ENCODE measurements around the gene PSD. TPM values are rescaled to one million over a fixed set of nuclear protein-coding genes. Genes with fewer than 3 reads are reported as not detected.

PSD gene
- total and polyA plus RNA-seq, 9 of the 15 experiments (the other 6 are each of a cell fraction or from before 2014, with no cell fraction given): 0.11 to 1.7 (median 0.54) TPM; not detected in 2

DNA sequence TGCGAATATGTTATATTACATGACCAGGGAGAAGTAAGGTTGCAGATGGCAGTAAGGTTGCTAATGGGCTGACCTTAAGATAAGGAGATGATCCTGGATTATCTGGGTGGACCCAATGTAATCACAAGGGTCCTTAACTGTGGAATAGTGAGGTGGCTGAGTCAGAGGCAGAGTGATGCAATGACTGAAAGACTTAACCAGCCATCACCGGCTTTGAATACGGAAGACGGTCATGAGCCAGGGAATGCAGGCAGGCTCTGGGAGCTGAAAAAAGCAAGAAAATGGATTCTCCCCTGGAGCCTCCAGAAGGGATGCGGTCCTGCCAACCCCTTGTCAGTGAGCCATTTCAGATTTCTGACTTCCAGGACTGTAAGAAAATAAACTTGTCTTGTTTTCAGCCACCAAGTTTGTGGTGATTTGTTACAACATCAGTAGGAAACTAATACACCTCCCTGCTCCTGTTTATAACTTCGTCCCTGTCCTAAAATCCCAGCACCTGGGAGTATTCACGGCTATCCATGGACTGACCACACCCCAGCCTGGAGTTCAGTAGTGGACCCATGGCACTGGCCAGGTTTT is 37.4 kb upstream of the PSD start (continued):
- TF ChIP-seq, protein P1, sequence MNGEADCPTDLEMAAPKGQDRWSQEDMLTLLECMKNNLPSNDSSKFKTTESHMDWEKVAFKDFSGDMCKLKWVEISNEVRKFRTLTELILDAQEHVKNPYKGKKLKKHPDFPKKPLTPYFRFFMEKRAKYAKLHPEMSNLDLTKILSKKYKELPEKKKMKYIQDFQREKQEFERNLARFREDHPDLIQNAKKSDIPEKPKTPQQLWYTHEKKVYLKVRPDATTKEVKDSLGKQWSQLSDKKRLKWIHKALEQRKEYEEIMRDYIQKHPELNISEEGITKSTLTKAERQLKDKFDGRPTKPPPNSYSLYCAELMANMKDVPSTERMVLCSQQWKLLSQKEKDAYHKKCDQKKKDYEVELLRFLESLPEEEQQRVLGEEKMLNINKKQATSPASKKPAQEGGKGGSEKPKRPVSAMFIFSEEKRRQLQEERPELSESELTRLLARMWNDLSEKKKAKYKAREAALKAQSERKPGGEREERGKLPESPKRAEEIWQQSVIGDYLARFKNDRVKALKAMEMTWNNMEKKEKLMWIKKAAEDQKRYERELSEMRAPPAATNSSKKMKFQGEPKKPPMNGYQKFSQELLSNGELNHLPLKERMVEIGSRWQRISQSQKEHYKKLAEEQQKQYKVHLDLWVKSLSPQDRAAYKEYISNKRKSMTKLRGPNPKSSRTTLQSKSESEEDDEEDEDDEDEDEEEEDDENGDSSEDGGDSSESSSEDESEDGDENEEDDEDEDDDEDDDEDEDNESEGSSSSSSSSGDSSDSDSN (IDR thresholded peaks at IDR 0.05; ENCODE audit: borderline replicate concordance in 1 of 2, low read depth in 2 of 2, low read length in 2 of 2): no peak
- TF ChIP-seq KLF13 (tag; IDR thresholded peaks at IDR 0.05; ENCODE audit: borderline replicate concordance, low read depth): no peak
- no peak; the same call in 1 of the 2 replicates for TF ChIP-seq HSF4 (CRISPR knock-in tag; IDR thresholded peaks at IDR 0.05; ENCODE audit: borderline replicate concordance)
- TF ChIP-seq TFAM (CRISPR knock-in tag; conservative IDR thresholded peaks at IDR 0.05): no peak
- TF ChIP-seq MCM3 (IDR thresholded peaks at IDR 0.05): no peak
- no peak for TF ChIP-seq KAT2B (IDR thresholded peaks at IDR 0.05; ENCODE audit: low read depth, low read length)
- no peak for TF ChIP-seq MAFK (IDR thresholded peaks at IDR 0.05; ENCODE audit: low read length)
- TF ChIP-seq, protein P2, sequence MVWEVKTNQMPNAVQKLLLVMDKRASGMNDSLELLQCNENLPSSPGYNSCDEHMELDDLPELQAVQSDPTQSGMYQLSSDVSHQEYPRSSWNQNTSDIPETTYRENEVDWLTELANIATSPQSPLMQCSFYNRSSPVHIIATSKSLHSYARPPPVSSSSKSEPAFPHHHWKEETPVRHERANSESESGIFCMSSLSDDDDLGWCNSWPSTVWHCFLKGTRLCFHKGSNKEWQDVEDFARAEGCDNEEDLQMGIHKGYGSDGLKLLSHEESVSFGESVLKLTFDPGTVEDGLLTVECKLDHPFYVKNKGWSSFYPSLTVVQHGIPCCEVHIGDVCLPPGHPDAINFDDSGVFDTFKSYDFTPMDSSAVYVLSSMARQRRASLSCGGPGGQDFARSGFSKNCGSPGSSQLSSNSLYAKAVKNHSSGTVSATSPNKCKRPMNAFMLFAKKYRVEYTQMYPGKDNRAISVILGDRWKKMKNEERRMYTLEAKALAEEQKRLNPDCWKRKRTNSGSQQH (CRISPR knock-in tag; IDR thresholded peaks at IDR 0.05): peak; percentile 57; the same call in 1 of the 2 replicates
- TF ChIP-seq, protein P3, sequence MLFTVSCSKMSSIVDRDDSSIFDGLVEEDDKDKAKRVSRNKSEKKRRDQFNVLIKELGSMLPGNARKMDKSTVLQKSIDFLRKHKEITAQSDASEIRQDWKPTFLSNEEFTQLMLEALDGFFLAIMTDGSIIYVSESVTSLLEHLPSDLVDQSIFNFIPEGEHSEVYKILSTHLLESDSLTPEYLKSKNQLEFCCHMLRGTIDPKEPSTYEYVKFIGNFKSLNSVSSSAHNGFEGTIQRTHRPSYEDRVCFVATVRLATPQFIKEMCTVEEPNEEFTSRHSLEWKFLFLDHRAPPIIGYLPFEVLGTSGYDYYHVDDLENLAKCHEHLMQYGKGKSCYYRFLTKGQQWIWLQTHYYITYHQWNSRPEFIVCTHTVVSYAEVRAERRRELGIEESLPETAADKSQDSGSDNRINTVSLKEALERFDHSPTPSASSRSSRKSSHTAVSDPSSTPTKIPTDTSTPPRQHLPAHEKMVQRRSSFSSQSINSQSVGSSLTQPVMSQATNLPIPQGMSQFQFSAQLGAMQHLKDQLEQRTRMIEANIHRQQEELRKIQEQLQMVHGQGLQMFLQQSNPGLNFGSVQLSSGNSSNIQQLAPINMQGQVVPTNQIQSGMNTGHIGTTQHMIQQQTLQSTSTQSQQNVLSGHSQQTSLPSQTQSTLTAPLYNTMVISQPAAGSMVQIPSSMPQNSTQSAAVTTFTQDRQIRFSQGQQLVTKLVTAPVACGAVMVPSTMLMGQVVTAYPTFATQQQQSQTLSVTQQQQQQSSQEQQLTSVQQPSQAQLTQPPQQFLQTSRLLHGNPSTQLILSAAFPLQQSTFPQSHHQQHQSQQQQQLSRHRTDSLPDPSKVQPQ (CRISPR knock-in tag; IDR thresholded peaks at IDR 0.05; ENCODE audit: borderline replicate concordance): no peak
- TF ChIP-seq, protein P4, sequence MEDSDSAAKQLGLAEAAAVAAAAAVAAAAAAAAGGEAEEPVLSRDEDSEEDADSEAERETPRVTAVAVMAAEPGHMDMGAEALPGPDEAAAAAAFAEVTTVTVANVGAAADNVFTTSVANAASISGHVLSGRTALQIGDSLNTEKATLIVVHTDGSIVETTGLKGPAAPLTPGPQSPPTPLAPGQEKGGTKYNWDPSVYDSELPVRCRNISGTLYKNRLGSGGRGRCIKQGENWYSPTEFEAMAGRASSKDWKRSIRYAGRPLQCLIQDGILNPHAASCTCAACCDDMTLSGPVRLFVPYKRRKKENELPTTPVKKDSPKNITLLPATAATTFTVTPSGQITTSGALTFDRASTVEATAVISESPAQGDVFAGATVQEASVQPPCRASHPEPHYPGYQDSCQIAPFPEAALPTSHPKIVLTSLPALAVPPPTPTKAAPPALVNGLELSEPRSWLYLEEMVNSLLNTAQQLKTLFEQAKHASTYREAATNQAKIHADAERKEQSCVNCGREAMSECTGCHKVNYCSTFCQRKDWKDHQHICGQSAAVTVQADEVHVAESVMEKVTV (CRISPR knock-in tag; IDR thresholded peaks at IDR 0.05): no peak
- TF ChIP-seq, protein P5, sequence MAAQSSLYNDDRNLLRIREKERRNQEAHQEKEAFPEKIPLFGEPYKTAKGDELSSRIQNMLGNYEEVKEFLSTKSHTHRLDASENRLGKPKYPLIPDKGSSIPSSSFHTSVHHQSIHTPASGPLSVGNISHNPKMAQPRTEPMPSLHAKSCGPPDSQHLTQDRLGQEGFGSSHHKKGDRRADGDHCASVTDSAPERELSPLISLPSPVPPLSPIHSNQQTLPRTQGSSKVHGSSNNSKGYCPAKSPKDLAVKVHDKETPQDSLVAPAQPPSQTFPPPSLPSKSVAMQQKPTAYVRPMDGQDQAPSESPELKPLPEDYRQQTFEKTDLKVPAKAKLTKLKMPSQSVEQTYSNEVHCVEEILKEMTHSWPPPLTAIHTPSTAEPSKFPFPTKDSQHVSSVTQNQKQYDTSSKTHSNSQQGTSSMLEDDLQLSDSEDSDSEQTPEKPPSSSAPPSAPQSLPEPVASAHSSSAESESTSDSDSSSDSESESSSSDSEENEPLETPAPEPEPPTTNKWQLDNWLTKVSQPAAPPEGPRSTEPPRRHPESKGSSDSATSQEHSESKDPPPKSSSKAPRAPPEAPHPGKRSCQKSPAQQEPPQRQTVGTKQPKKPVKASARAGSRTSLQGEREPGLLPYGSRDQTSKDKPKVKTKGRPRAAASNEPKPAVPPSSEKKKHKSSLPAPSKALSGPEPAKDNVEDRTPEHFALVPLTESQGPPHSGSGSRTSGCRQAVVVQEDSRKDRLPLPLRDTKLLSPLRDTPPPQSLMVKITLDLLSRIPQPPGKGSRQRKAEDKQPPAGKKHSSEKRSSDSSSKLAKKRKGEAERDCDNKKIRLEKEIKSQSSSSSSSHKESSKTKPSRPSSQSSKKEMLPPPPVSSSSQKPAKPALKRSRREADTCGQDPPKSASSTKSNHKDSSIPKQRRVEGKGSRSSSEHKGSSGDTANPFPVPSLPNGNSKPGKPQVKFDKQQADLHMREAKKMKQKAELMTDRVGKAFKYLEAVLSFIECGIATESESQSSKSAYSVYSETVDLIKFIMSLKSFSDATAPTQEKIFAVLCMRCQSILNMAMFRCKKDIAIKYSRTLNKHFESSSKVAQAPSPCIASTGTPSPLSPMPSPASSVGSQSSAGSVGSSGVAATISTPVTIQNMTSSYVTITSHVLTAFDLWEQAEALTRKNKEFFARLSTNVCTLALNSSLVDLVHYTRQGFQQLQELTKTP (IDR thresholded peaks at IDR 0.05; ENCODE audit: low read depth in 1 of 2, partially characterized antibody in 2 of 2): peak in 1 of 2 experiments; percentile 72
